ENCODE results near the gene HCN2. TPM values are rescaled to one million over a fixed set of nuclear protein-coding genes. Genes with fewer than 3 reads are reported as not detected.

Gene HCN2
- total and polyA plus RNA-seq, 9 of the 15 experiments (the other 6 are each of a cell fraction or from before 2014, with no cell fraction given), result 0.29 to 4.2 (median 0.82) TPM; not detected in 2

DNA sequence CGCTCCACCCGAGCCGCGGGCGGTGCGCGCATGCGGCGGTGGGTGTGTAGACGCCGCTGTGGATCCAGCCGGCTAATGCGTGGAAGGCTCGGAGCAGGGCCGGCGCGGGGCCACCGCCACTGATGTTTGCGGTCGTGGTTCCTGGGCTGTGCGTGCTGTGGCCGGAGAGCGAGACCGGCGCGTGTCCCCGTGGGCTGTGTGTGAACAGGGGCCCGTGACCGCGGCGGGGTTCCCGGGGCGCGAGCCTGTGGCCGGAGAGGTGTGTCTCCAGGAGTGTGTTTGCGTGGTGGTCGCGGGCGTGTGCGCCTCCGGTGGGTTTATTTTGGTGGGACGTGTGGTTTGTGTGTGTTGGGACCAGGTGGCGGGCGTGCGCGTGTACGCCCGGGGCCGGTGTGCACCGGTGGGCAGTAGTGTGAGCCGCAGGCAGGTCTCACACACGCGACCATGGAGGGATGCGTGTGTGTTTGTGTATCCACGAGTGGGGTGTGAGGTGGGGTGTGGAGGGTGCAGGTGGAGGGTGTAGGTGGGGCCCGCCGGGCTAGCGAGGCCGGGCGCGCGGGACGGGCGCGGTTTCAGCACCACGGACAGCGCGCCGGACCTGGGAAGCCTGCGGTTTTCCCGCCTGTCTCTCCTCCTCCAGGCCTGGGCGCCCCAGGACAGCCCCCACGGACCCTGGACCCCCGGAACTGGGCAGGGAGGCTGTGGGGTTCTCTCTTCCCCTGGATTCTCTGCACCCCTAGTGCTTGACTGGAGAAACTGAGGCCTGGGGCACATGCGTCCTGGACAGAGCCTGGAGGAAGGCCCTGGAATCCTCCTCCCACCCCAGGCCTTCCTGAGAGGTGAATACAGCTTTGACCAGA, 1.6 kb downstream of the HCN2 start (continued):
- TF ChIP-seq, protein P1, sequence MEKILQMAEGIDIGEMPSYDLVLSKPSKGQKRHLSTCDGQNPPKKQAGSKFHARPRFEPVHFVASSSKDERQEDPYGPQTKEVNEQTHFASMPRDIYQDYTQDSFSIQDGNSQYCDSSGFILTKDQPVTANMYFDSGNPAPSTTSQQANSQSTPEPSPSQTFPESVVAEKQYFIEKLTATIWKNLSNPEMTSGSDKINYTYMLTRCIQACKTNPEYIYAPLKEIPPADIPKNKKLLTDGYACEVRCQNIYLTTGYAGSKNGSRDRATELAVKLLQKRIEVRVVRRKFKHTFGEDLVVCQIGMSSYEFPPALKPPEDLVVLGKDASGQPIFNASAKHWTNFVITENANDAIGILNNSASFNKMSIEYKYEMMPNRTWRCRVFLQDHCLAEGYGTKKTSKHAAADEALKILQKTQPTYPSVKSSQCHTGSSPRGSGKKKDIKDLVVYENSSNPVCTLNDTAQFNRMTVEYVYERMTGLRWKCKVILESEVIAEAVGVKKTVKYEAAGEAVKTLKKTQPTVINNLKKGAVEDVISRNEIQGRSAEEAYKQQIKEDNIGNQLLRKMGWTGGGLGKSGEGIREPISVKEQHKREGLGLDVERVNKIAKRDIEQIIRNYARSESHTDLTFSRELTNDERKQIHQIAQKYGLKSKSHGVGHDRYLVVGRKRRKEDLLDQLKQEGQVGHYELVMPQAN (IDR thresholded peaks at IDR 0.05; ENCODE audit: borderline replicate concordance), result peak; percentile 55; the same call in 1 of the 2 replicates
- peak; percentile 58 for TF ChIP-seq GABPB1 (CRISPR knock-in tag; IDR thresholded peaks at IDR 0.05)
- TF ChIP-seq, protein P2, sequence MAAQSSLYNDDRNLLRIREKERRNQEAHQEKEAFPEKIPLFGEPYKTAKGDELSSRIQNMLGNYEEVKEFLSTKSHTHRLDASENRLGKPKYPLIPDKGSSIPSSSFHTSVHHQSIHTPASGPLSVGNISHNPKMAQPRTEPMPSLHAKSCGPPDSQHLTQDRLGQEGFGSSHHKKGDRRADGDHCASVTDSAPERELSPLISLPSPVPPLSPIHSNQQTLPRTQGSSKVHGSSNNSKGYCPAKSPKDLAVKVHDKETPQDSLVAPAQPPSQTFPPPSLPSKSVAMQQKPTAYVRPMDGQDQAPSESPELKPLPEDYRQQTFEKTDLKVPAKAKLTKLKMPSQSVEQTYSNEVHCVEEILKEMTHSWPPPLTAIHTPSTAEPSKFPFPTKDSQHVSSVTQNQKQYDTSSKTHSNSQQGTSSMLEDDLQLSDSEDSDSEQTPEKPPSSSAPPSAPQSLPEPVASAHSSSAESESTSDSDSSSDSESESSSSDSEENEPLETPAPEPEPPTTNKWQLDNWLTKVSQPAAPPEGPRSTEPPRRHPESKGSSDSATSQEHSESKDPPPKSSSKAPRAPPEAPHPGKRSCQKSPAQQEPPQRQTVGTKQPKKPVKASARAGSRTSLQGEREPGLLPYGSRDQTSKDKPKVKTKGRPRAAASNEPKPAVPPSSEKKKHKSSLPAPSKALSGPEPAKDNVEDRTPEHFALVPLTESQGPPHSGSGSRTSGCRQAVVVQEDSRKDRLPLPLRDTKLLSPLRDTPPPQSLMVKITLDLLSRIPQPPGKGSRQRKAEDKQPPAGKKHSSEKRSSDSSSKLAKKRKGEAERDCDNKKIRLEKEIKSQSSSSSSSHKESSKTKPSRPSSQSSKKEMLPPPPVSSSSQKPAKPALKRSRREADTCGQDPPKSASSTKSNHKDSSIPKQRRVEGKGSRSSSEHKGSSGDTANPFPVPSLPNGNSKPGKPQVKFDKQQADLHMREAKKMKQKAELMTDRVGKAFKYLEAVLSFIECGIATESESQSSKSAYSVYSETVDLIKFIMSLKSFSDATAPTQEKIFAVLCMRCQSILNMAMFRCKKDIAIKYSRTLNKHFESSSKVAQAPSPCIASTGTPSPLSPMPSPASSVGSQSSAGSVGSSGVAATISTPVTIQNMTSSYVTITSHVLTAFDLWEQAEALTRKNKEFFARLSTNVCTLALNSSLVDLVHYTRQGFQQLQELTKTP (IDR thresholded peaks at IDR 0.05; ENCODE audit: low read depth in 1 of 2, partially characterized antibody in 2 of 2), result peak in 1 of 2 experiments; percentile 83
- TF ChIP-seq RB1 (IDR thresholded peaks at IDR 0.05; ENCODE audit: low read depth), result peak; percentile 97
- no peak for TF ChIP-seq PHF20 (IDR thresholded peaks at IDR 0.05; ENCODE audit: partially characterized antibody)
- TF ChIP-seq, protein P3, sequence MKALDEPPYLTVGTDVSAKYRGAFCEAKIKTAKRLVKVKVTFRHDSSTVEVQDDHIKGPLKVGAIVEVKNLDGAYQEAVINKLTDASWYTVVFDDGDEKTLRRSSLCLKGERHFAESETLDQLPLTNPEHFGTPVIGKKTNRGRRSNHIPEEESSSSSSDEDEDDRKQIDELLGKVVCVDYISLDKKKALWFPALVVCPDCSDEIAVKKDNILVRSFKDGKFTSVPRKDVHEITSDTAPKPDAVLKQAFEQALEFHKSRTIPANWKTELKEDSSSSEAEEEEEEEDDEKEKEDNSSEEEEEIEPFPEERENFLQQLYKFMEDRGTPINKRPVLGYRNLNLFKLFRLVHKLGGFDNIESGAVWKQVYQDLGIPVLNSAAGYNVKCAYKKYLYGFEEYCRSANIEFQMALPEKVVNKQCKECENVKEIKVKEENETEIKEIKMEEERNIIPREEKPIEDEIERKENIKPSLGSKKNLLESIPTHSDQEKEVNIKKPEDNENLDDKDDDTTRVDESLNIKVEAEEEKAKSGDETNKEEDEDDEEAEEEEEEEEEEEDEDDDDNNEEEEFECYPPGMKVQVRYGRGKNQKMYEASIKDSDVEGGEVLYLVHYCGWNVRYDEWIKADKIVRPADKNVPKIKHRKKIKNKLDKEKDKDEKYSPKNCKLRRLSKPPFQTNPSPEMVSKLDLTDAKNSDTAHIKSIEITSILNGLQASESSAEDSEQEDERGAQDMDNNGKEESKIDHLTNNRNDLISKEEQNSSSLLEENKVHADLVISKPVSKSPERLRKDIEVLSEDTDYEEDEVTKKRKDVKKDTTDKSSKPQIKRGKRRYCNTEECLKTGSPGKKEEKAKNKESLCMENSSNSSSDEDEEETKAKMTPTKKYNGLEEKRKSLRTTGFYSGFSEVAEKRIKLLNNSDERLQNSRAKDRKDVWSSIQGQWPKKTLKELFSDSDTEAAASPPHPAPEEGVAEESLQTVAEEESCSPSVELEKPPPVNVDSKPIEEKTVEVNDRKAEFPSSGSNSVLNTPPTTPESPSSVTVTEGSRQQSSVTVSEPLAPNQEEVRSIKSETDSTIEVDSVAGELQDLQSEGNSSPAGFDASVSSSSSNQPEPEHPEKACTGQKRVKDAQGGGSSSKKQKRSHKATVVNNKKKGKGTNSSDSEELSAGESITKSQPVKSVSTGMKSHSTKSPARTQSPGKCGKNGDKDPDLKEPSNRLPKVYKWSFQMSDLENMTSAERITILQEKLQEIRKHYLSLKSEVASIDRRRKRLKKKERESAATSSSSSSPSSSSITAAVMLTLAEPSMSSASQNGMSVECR (CRISPR knock-in tag; IDR thresholded peaks at IDR 0.05), result peak; percentile 24; the same call in 1 of the 2 replicates
- TF ChIP-seq SMAD3 (CRISPR knock-in tag; conservative IDR thresholded peaks at IDR 0.05), result no peak
- TF ChIP-seq, protein P4, sequence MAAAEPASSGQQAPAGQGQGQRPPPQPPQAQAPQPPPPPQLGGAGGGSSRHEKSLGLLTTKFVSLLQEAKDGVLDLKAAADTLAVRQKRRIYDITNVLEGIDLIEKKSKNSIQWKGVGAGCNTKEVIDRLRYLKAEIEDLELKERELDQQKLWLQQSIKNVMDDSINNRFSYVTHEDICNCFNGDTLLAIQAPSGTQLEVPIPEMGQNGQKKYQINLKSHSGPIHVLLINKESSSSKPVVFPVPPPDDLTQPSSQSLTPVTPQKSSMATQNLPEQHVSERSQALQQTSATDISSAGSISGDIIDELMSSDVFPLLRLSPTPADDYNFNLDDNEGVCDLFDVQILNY (CRISPR knock-in tag; IDR thresholded peaks at IDR 0.05), result 0 out of 2 replicates have a peak, but pooled peaks have one; percentile 54
- TF ChIP-seq, protein P5, sequence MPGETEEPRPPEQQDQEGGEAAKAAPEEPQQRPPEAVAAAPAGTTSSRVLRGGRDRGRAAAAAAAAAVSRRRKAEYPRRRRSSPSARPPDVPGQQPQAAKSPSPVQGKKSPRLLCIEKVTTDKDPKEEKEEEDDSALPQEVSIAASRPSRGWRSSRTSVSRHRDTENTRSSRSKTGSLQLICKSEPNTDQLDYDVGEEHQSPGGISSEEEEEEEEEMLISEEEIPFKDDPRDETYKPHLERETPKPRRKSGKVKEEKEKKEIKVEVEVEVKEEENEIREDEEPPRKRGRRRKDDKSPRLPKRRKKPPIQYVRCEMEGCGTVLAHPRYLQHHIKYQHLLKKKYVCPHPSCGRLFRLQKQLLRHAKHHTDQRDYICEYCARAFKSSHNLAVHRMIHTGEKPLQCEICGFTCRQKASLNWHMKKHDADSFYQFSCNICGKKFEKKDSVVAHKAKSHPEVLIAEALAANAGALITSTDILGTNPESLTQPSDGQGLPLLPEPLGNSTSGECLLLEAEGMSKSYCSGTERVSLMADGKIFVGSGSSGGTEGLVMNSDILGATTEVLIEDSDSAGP (CRISPR knock-in tag; IDR thresholded peaks at IDR 0.05), result no peak
- no peak for TF ChIP-seq NCOA6 (IDR thresholded peaks at IDR 0.05)
- TF ChIP-seq FOXJ3 (CRISPR knock-in tag; IDR thresholded peaks at IDR 0.05), result 0 out of 2 replicates have a peak, but pooled peaks have one; percentile 25
- TF ChIP-seq MAZ (CRISPR knock-in tag; conservative IDR thresholded peaks at IDR 0.05 in 1 of 2, IDR thresholded peaks at IDR 0.05 in 1 of 2), result peak; percentile 22 to 49; a peak in 1 of 4 replicates
